K562 (cell line): ENCODE measurements around the gene SDCBP2. TPM values are rescaled to one million over a fixed set of nuclear protein-coding genes. Genes with fewer than 3 reads are reported as not detected.

ENCODE experiments used
- ATAC-seq: fragments of 200-7000 bp; cut with Tn5 transposase; 3 replicates; pipeline ENCODE4 v1.9.1; 2020; ENCODE audit warnings: moderate library complexity
- BruUV-seq: library from RNA; stranded (reverse); fragments of 400-500 nt; replicated peaks from 2 replicates; lab custom pipeline; 2021; lab: Mats Ljungman, UMichigan
- CTCF ChIA-PET: fragments of 300-600 bp; formaldehyde crosslinking; extraction: SDS; loops from one replicate; lab custom pipeline; 2021; ENCODE audit warnings: low intra/inter-chr PET ratio; lab: Yijun Ruan, JAX
- POLR2A ChIA-PET: fragments of 300-600, 350-650 bp; sonication (Branson Sonifier 250); formaldehyde crosslinking; extraction: SDS; loops from one replicate; lab custom pipeline; 2021; ENCODE audit warnings: antibody characterized with exemption, inconsistent platforms; lab: Yijun Ruan, JAX
- DNase-seq, 4 experiments: peaks; one replicate each; pipeline versions ENCODE4 v3.0.0 to v3.0.0-alpha.2; 2011 to 2018; ENCODE audit warnings: low spot score in 3 of 4, mixed read lengths in 3 of 4; ENCODE audit errors: extremely low read depth in 1 of 4
- FAIRE-seq: peaks from 2 replicates; lab custom pipeline; 2011; peaks lifted over from hg19 to GRCh38; lab: Jason Lieb, UNC
- H2AFZ ChIP-seq: 2 replicates; pipeline ENCODE4 v1.6.0; 2011; ENCODE audit warnings: low read depth, low read length, control low read depth, inconsistent platforms
- H3K27ac ChIP-seq: fragments of 200-600 bp; 3 replicates; pipeline ENCODE4 v1.8.0; 2011; ENCODE audit warnings: low read depth, mild to moderate bottlenecking, control low read depth, inconsistent platforms, low read length, moderate library complexity, mixed read lengths; ENCODE audit errors: extremely low read depth
- H3K27me3 ChIP-seq, 2 experiments: fragments of 300-600 bp in 1 of 2; 2 replicates in 1 of 2; 3 replicates in 1 of 2; pipeline versions ENCODE4 v1.6.0 to v1.8.0; 2011; ENCODE audit warnings: inconsistent platforms in 2 of 2, low read length in 2 of 2, mild to moderate bottlenecking in 1 of 2, mixed read lengths in 1 of 2, moderate library complexity in 1 of 2; ENCODE audit not compliant: control insufficient read depth in 2 of 2, insufficient read depth in 2 of 2
- H3K36me3 ChIP-seq: fragments of 300-600 bp; 3 replicates; pipeline ENCODE4 v1.8.0; 2011; ENCODE audit warnings: mild to moderate bottlenecking, low read length, inconsistent platforms; ENCODE audit not compliant: control insufficient read depth, insufficient read depth
- H3K4me1 ChIP-seq, 2 experiments: fragments of 200-600 bp in 1 of 2; replicated peaks in 1 of 2; 2 replicates in 1 of 2; 3 replicates in 1 of 2; pipeline versions ENCODE4 v1.5.1 to v1.8.0; 2011; ENCODE audit warnings: inconsistent platforms in 2 of 2, low read length in 2 of 2, mild to moderate bottlenecking in 1 of 2, mixed read lengths in 1 of 2, moderate library complexity in 1 of 2; ENCODE audit not compliant: control insufficient read depth in 2 of 2, insufficient read depth in 2 of 2
- H3K4me2 ChIP-seq: 2 replicates; pipeline ENCODE4 v1.6.1; 2011; ENCODE audit warnings: low read length, control low read depth, inconsistent platforms, mixed read lengths; ENCODE audit not compliant: insufficient read depth
- H3K4me3 ChIP-seq: fragments of 200-600 bp; sonication (generic), shearing (Covaris generic); 2 replicates; pipeline ENCODE4 v1.5.1; 2016; ENCODE audit warnings: control low read depth, inconsistent platforms
- H3K79me2 ChIP-seq: fragments of 200-600 bp; 3 replicates; pipeline ENCODE4 v1.8.0; 2011; ENCODE audit warnings: low read length, inconsistent platforms; ENCODE audit not compliant: control insufficient read depth, insufficient read depth
- H3K9ac ChIP-seq, 2 experiments: 2 replicates each; pipeline versions ENCODE4 v1.6.0 to v1.6.1; 2011; ENCODE audit warnings: low read depth in 2 of 2, low read length in 2 of 2, control low read depth in 1 of 2, inconsistent platforms in 1 of 2, mild to moderate bottlenecking in 1 of 2, mixed read lengths in 1 of 2; ENCODE audit not compliant: insufficient read depth in 1 of 2
- H3K9me1 ChIP-seq: one replicate; pipeline ENCODE4 v1.6.0; 2011; ENCODE audit warnings: inconsistent platforms, mild to moderate bottlenecking, low read length, moderate library complexity; ENCODE audit not compliant: control insufficient read depth, insufficient read depth
- H3K9me3 ChIP-seq: replicated peaks from 2 replicates; pipeline ENCODE4 v1.5.1; 2011; ENCODE audit warnings: low read depth, low read length, inconsistent platforms; ENCODE audit not compliant: control insufficient read depth, insufficient read depth
- H4K20me1 ChIP-seq: replicated peaks from 2 replicates; pipeline ENCODE4 v1.6.1; 2011; ENCODE audit warnings: low read length, inconsistent platforms, mixed read lengths; ENCODE audit not compliant: control insufficient read depth, insufficient read depth
- DDX20 ChIP-seq: fragments of 450-650 bp; IDR thresholded peaks from 2 replicates; pipeline ENCODE4 v1.6.1; 2016; ENCODE audit warnings: missing genetic modification characterization, low read depth, mild to moderate bottlenecking, missing compliant biosample characterization, moderate library complexity
- ELF4 ChIP-seq: fragments of 450-650 bp; formaldehyde crosslinking; IDR thresholded peaks from 2 replicates; pipeline ENCODE4 v1.4.0; 2022; ENCODE audit warnings: missing genetic modification characterization
- KAT8 ChIP-seq: fragments of 450-650 bp; IDR thresholded peaks from 2 replicates; pipeline ENCODE4 v1.6.1; 2016; ENCODE audit warnings: low read depth, mild to moderate bottlenecking
- MAFK ChIP-seq: IDR thresholded peaks from 2 replicates; pipeline ENCODE4 v1.6.1; 2011; ENCODE audit warnings: low read length, improper control_type of control experiment
- MCM7 ChIP-seq, 2 experiments: fragments of 450-650 bp; IDR thresholded peaks; 2 replicates each; pipeline ENCODE4 v1.6.1; 2016 to 2018
- MTA2 ChIP-seq: fragments of 450-650 bp; IDR thresholded peaks from 2 replicates; pipeline ENCODE4 v1.6.1; 2016; ENCODE audit warnings: low read depth
- SP2 ChIP-seq: IDR thresholded peaks from 2 replicates; pipeline ENCODE4 v1.6.1; 2011; ENCODE audit warnings: mild to moderate bottlenecking, low read depth, low read length, moderate library complexity; ENCODE audit not compliant: poor library complexity, severe bottlenecking; ENCODE audit errors: extremely low read depth
- SUPT5H ChIP-seq: fragments of 450-650 bp; IDR thresholded peaks from 2 replicates; pipeline ENCODE4 v1.6.1; 2016
- TAF9B ChIP-seq: fragments of 450-650 bp; IDR thresholded peaks from 2 replicates; pipeline ENCODE4 v1.6.1; 2018; ENCODE audit warnings: mild to moderate bottlenecking; ENCODE audit not compliant: partially characterized antibody
- TRIM28 ChIP-seq: fragments of 450-650 bp; IDR thresholded peaks from 2 replicates; pipeline ENCODE4 v1.6.1; 2017
- ZNF124 ChIP-seq: sonication (generic); formaldehyde crosslinking; IDR thresholded peaks from 2 replicates; pipeline ENCODE4 v1.8.1; 2022; ENCODE audit warnings: missing genetic modification reagents
- ZNF175 ChIP-seq: fragments of 200-800 bp; sonication (Bioruptor generic); IDR thresholded peaks from 2 replicates; pipeline ENCODE4 v1.6.1; 2016; ENCODE audit warnings: low read depth, mild to moderate bottlenecking, missing genetic modification characterization, missing compliant biosample characterization
- ZNF589 ChIP-seq: fragments of 200-800 bp; sonication (Bioruptor generic); IDR thresholded peaks from 2 replicates; pipeline ENCODE4 v1.6.1; 2016; ENCODE audit warnings: low read depth, missing genetic modification characterization, missing compliant biosample characterization
- WGBS: fragments of 100-300 bp; shearing (Covaris generic); methylation state at CpG from one replicate; pipeline ENCODE4 v1.1.6; 2016; ENCODE audit warnings: low coverage, mixed read lengths; ENCODE audit not compliant: insufficient coverage; ENCODE audit errors: missing lambda C conversion rate; 5-methylcytosine and 5-hydroxymethylcytosine counted together
- in situ Hi-C: fragments of 300-500 bp; cut with MboI; formaldehyde crosslinking; loops from 4 replicates; pipeline ENCODE4 v1.15.0; 2018; ENCODE audit warnings: inconsistent platforms, mixed read lengths
- intact Hi-C: fragments of 100-400 bp; cut with micrococcal nuclease; formaldehyde crosslinking; loops from 2 replicates; pipeline ENCODE4 v1.14.2; 2022
- polyA plus RNA-seq, 8 experiments: library from polyadenylated mRNA; depleted of rRNA in 4 of 8; stranded (reverse) in 5 of 8; unstranded in 3 of 8; fragments of >200 nt; fragmentation: Nextera tagmentation in 2 of 8; fragmentation: Illumina TruSeq in 1 of 8; extraction: Ambion mirVana in 2 of 8; extraction: Trizol in 1 of 8; gene quantifications; 2 replicates each; pipeline versions ENCODE4 v1.2.1 to v1.2.3, GENCODE V29; 2011 to 2014; ENCODE audit warnings: inconsistent platforms in 1 of 8, missing spikeins in 1 of 8
- total RNA-seq, 7 experiments: library from RNA; depleted of rRNA in 6 of 7; stranded (reverse); fragments of >200 nt in 6 of 7; fragmentation: Illumina TruSeq in 2 of 7; extraction: Trizol in 2 of 7; gene quantifications; 2 replicates each; pipeline versions ENCODE4 v1.2.1 to v1.2.3, GENCODE V29; 2011 to 2021; ENCODE audit warnings: low replicate concordance in 1 of 7
- TF ChIP-seq, protein P1 (sequence below): fragments of 450-650 bp; IDR thresholded peaks from 2 replicates; pipeline ENCODE4 v1.6.1; 2017; ENCODE audit warnings: mild to moderate bottlenecking, moderate library complexity
- TF ChIP-seq, protein P2 (sequence below): fragments of 450-650 bp; conservative IDR thresholded peaks from 2 replicates; pipeline ENCODE4 v1.6.1; 2016; ENCODE audit warnings: missing genetic modification characterization, low read depth, mild to moderate bottlenecking, control low read depth, missing compliant biosample characterization

SDCBP2 gene
- total and polyA plus RNA-seq, 9 of the 15 experiments (the other 6 are each of a cell fraction or from before 2014, with no cell fraction given): 0.06 to 1.2 (median 0.80) TPM

DNA sequence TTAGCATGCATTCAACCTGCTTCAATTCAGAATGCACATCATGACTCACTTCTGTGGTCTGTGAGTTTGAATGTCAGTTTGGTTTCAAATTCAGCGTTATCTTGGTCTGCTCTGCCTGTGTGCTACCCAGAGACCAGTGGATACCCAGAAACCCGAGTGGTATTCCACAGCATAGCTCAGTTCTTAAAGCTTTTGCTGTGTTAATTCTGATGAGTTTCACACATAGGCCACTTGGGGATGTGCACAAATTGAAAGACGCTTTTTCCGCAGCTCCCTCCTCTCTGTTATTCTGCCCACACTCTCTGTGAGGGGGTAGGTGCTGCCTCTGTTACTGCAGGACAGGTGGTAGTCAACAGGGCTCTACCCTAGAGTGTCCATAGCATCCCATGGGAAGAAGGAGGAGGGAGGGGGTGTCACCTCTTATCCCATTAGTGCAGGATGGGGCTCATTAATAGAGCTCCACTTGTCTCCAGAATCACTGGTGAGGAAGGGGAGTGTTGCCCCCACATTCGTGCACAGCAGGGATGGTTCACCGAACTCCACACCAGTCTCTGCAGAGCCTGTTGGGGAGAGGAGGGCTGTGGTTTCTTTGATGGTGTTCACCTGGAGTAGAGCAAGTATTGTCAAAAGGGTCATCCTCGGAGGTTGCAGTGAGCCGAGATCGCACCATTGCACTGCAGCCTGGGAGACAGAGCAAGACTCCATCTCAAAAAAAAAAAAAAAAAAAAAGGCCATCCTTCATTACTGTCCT lies 29.2 kb upstream of the SDCBP2 start:
- POLR2A ChIA-PET: no interaction called here
- intact Hi-C loops: no loop called here
- CTCF ChIA-PET: no interaction called here
- no TSS peak for BruUV-seq
- H3K36me3 ChIP-seq: peaks cover 29% of the 10 kb centered on the region
- H3K4me1 ChIP-seq: no peaks in the 10 kb centered on the region
- H3K27me3 ChIP-seq: no peaks in the 10 kb centered on the region
- H3K9me3 ChIP-seq: no peaks in the 10 kb centered on the region
- WGBS: 83% methylated on average over 2 of the region's 9 CpGs
- TF ChIP-seq TAF9B (no peak), KAT8 (no peak), SUPT5H (no peak)
- TF ChIP-seq, protein P1, sequence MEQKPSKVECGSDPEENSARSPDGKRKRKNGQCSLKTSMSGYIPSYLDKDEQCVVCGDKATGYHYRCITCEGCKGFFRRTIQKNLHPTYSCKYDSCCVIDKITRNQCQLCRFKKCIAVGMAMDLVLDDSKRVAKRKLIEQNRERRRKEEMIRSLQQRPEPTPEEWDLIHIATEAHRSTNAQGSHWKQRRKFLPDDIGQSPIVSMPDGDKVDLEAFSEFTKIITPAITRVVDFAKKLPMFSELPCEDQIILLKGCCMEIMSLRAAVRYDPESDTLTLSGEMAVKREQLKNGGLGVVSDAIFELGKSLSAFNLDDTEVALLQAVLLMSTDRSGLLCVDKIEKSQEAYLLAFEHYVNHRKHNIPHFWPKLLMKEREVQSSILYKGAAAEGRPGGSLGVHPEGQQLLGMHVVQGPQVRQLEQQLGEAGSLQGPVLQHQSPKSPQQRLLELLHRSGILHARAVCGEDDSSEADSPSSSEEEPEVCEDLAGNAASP: no peak
- ATAC-seq (no peak), FAIRE-seq (no peak), DNase-seq (no peak)
- no peak overlapping the region for H3K4me2 ChIP-seq
- H2AFZ ChIP-seq: no peak overlapping the region
- in situ Hi-C loops: no loop called here
- no peak overlapping the region for H3K4me3 ChIP-seq
- H3K27ac ChIP-seq: no peak overlapping the region
- no peaks in the 10 kb centered on the region for H3K79me2 ChIP-seq
- H3K9me1 ChIP-seq: no peaks in the 10 kb centered on the region
- no peak overlapping the region for H3K9ac ChIP-seq
- H4K20me1 ChIP-seq: no peaks in the 10 kb centered on the region

DNA sequence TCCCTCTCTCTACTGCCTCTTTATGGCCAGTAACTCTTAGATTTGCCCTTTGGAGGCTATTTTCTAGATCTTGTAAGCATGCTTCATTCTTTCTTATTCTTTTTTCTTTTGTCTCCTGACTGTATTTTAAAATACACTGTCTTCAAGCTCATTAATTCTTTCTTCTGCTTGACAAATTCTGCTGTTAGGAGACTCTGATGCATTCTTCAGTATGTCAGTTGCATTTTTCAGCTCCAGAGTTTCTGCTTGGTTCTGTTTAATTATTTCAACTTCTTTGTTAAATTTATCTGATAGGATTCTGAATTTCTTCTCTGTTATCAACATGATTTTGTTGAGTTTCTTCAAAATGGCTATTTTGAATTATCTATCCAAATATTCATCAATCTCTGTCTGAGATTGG lies 25.0 kb upstream of the SDCBP2 start:
- in situ Hi-C loops: no loop called here
- Histone ChIP-seq H3K79me2 (no peaks in the 10 kb centered on the region), H3K4me1 (no peaks in the 10 kb centered on the region), H4K20me1 (no peaks in the 10 kb centered on the region), H3K4me2 (no peak overlapping the region), H3K9ac (no peak overlapping the region), H3K27me3 (no peaks in the 10 kb centered on the region), H3K27ac (no peak overlapping the region), H3K36me3 (peaks cover 3% of the 10 kb centered on the region; the same call in 1 of the 3 replicates), H3K4me3 (no peak overlapping the region), H2AFZ (no peak overlapping the region), H3K9me1 (no peaks in the 10 kb centered on the region), H3K9me3 (no peaks in the 10 kb centered on the region)
- no peak for ATAC-seq
- no peak for DNase-seq
- ChIA-PET CTCF (no interaction called here), POLR2A (no interaction called here)
- no peak for FAIRE-seq
- no TSS peak for BruUV-seq
- intact Hi-C loops: no loop called here
- no peak for TF ChIP-seq TRIM28
- TF ChIP-seq ZNF124: no peak
- no peak for TF ChIP-seq MTA2
- no peak for TF ChIP-seq SP2
- no peak for TF ChIP-seq MAFK
- no peak for TF ChIP-seq ZNF175 (CRISPR knock-in tag)
- TF ChIP-seq ZNF589 (CRISPR knock-in tag): no peak
- no peak for TF ChIP-seq MCM7 (IDR thresholded peaks at IDR 0.05)
- no peak for TF ChIP-seq ELF4
- TF ChIP-seq, protein P2, sequence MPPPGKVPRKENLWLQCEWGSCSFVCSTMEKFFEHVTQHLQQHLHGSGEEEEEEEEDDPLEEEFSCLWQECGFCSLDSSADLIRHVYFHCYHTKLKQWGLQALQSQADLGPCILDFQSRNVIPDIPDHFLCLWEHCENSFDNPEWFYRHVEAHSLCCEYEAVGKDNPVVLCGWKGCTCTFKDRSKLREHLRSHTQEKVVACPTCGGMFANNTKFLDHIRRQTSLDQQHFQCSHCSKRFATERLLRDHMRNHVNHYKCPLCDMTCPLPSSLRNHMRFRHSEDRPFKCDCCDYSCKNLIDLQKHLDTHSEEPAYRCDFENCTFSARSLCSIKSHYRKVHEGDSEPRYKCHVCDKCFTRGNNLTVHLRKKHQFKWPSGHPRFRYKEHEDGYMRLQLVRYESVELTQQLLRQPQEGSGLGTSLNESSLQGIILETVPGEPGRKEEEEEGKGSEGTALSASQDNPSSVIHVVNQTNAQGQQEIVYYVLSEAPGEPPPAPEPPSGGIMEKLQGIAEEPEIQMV (tag): no peak
- TF ChIP-seq DDX20 (tag): no peak
